DOHH2 (cell line): ENCODE results near the gene STT3B.

Experiments used
- H3F3A ChIP-seq: fragments of 200-600 bp; sonication (generic), shearing (Covaris generic); 2 replicates; pipeline ENCODE4 v1.6.0; 2016; ENCODE audit warnings: antibody characterized with exemption, mild to moderate bottlenecking; ENCODE audit not compliant: control insufficient read depth, insufficient read depth
- H3K27ac ChIP-seq: fragments of 200-600 bp; sonication (generic); 2 replicates; pipeline ENCODE4 v1.5.1; 2014; ENCODE audit warnings: low read depth, mild to moderate bottlenecking, low read length, moderate library complexity
- H3K27me3 ChIP-seq: fragments of 200-600 bp; sonication (generic); 2 replicates; pipeline ENCODE4 v1.6.1; 2014; ENCODE audit warnings: mild to moderate bottlenecking, low read length, mixed read lengths; ENCODE audit not compliant: control insufficient read depth
- H3K36me3 ChIP-seq: fragments of 200-600 bp; sonication (generic); 2 replicates; pipeline ENCODE4 v1.6.1; 2014; ENCODE audit warnings: mild to moderate bottlenecking, low read length, moderate library complexity, mixed read lengths; ENCODE audit not compliant: control insufficient read depth
- H3K4me1 ChIP-seq: fragments of 200-600 bp; sonication (generic); 2 replicates; pipeline ENCODE4 v1.6.1; 2014; ENCODE audit warnings: mild to moderate bottlenecking, low read length, mixed read lengths; ENCODE audit not compliant: control insufficient read depth
- H3K4me2 ChIP-seq: fragments of 200-600 bp; sonication (generic); 2 replicates; pipeline ENCODE4 v1.6.0; 2014; ENCODE audit warnings: mild to moderate bottlenecking, low read length, moderate library complexity
- H3K4me3 ChIP-seq: fragments of 200-600 bp; sonication (generic); 2 replicates; pipeline ENCODE4 v1.5.1; 2014; ENCODE audit warnings: mild to moderate bottlenecking, low read length, mixed read lengths
- H3K79me2 ChIP-seq: fragments of 200-600 bp; sonication (generic); 2 replicates; pipeline ENCODE4 v1.6.1; 2014; ENCODE audit warnings: mild to moderate bottlenecking, low read length, mixed read lengths; ENCODE audit not compliant: control insufficient read depth
- H3K9me2 ChIP-seq: fragments of 200-600 bp; sonication (generic); replicated peaks from 2 replicates; pipeline ENCODE4 v1.6.1; 2014; ENCODE audit warnings: mild to moderate bottlenecking, low read length, mixed read lengths; ENCODE audit not compliant: control insufficient read depth
- H3K9me3 ChIP-seq: fragments of 200-600 bp; sonication (generic); 2 replicates; pipeline ENCODE4 v1.6.1; 2014; ENCODE audit warnings: antibody characterized with exemption, low read length, mixed read lengths; ENCODE audit not compliant: control insufficient read depth, insufficient read depth
- H4K20me1 ChIP-seq: fragments of 200-600 bp; sonication (generic); 2 replicates; pipeline ENCODE4 v1.6.0; 2014; ENCODE audit warnings: low read depth, mild to moderate bottlenecking, antibody characterized with exemption, low read length, moderate library complexity; ENCODE audit not compliant: control insufficient read depth, insufficient read depth
- CTCF ChIP-seq: fragments of 200-600 bp; sonication (generic); IDR thresholded peaks from one replicate; pipeline ENCODE4 v1.5.1; 2014; ENCODE audit warnings: antibody characterized with exemption, mild to moderate bottlenecking, low read depth, low read length; ENCODE audit not compliant: poor library complexity, severe bottlenecking
- EZH2phosphoT487 ChIP-seq: fragments of 200-600 bp; sonication (generic); IDR thresholded peaks from 2 replicates; pipeline ENCODE4 v1.6.1; 2017; ENCODE audit warnings: borderline replicate concordance, mild to moderate bottlenecking, antibody characterized with exemption, low read length, moderate library complexity, mixed read lengths

Gene STT3B

GRCh38 chr3:31491660-31492059, 41.1 kb upstream of the STT3B start:
- H3K27me3 ChIP-seq = no peaks in the 10 kb centered on the region
- H3K27ac ChIP-seq = no peak overlapping the region
- TF ChIP-seq EZH2phosphoT487 = no peak
- TF ChIP-seq CTCF = no peak
- no peak overlapping the region for H3K4me2 ChIP-seq
- no peak overlapping the region for H3K4me3 ChIP-seq
- no peaks in the 10 kb centered on the region for H4K20me1 ChIP-seq
- H3K9me2 ChIP-seq = no peaks in the 10 kb centered on the region
- H3F3A ChIP-seq = no peaks in the 10 kb centered on the region
- H3K79me2 ChIP-seq = no peaks in the 10 kb centered on the region
- peaks cover 16% of the 10 kb centered on the region; the same call in 1 of the 2 replicates for H3K9me3 ChIP-seq
- no peaks in the 10 kb centered on the region for H3K36me3 ChIP-seq
- H3K4me1 ChIP-seq = no peaks in the 10 kb centered on the region

DNA sequence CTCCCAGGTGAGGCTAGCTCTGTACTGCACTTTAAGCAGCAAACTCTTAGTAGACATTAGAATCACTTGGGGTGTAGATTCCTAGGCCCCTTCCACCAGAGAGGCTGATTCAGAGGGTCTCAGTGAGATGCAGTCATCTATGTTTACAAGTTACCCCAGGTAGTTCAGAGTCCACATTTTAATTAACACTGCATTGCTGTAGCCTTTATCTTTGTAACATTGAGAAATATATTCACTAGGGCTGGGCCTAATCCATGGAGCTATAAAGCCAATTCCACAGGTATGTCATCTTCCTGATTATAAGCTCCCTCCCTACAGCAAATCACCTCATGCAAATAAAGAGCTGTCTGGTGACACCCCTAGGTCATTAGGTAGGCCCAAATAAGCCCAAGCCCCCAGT, 39.6 kb upstream of the STT3B start:
- H3F3A ChIP-seq = no peaks in the 10 kb centered on the region
- peaks cover 16% of the 10 kb centered on the region; the same call in 1 of the 2 replicates for H3K9me3 ChIP-seq
- no peaks in the 10 kb centered on the region for H3K36me3 ChIP-seq
- no peaks in the 10 kb centered on the region for H3K79me2 ChIP-seq
- no peak overlapping the region for H3K27ac ChIP-seq
- H3K4me2 ChIP-seq = no peak overlapping the region
- no peaks in the 10 kb centered on the region for H3K4me1 ChIP-seq
- H4K20me1 ChIP-seq = no peaks in the 10 kb centered on the region
- H3K4me3 ChIP-seq = no peak overlapping the region
- no peaks in the 10 kb centered on the region for H3K27me3 ChIP-seq
- no peaks in the 10 kb centered on the region for H3K9me2 ChIP-seq
- TF ChIP-seq CTCF (no peak), EZH2phosphoT487 (no peak)

DNA sequence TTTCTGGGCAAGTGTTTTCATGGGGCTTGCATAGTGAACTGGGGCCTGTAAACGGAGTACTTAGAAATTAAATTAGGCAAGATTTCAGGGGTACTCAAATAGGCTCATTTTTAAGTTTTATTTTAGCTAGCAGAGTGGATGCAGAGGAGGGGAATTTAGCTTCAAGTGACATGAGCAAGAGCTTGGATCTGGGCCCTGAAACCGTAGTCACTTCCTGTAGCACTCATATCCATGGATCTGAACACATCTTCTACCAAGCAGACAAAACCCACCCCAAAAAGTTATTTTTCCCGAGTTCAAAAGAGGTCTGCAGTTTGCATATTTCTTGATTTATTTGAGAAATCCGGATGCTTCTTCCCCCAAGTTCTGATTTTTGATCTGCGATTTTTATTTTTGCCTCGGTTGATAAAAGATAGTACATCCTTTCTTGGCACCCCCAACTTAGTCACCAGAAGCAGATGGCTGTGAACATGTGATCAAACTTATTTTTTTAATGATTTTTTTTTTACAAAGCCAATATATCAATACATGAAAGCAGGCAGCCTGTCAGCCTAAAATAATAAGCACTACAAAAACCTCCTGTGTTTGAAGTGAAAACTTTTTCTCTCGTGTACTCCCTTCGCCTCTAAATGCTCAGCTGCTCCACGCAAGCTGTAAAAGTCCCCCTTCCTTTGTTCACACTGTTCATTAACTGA, 36.6 kb upstream of the STT3B start:
- H3K9me3 ChIP-seq = peaks cover 11% of the 10 kb centered on the region; the same call in 1 of the 2 replicates
- no peaks in the 10 kb centered on the region for H3F3A ChIP-seq
- H3K4me1 ChIP-seq = no peaks in the 10 kb centered on the region
- H3K36me3 ChIP-seq = no peaks in the 10 kb centered on the region
- no peak overlapping the region for H3K4me2 ChIP-seq
- no peaks in the 10 kb centered on the region for H3K79me2 ChIP-seq
- no peaks in the 10 kb centered on the region for H3K9me2 ChIP-seq
- H4K20me1 ChIP-seq = no peaks in the 10 kb centered on the region
- no peak overlapping the region for H3K4me3 ChIP-seq
- peaks cover 9% of the 10 kb centered on the region for H3K27me3 ChIP-seq
- no peak overlapping the region for H3K27ac ChIP-seq
- TF ChIP-seq CTCF (no peak), EZH2phosphoT487 (no peak)
